ENCODE results near the gene HTR1B. TPM values are rescaled to one million over a fixed set of nuclear protein-coding genes. Genes with fewer than 3 reads are reported as not detected.

HTR1B gene
- total RNA-seq, 3 donors from 2014 or later, result 0.15 to 0.33 TPM; not detected in 1

DNA sequence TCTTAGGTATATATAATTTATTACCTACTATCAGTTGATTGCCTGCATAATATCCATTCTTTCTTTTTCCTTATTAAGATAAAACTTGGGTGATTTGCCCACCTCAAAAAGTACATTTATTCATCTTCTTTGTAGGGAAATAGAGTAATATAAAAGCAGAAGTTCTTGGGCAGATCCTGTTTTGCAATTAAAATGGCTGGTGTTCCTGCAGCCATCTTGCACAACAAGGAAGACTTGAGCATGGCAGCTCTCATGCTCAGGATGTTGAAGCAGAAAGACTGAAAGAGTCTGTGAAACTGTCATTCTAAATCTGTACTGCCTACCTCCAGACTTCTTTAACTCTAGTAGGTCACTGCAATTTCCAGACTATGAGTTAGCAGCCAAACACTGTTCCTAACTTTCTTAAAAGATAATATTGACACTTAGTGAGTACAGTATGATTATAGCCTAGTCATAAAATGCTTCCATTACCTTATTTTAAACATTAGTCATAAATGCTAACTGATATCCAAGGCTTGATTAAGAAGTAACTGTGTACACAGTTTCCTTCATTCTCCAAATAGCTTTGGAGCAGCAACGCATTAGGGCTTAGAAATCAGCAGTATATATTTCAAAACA, 24.6 kb upstream of the HTR1B start:
- no peaks in the 10 kb centered on the region for H3K27me3 ChIP-seq
- intact Hi-C loops (cut with DNase I; ENCODE audit: low total_unique reads), result no loop called here
- TF ChIP-seq CTCF (IDR thresholded peaks at IDR 0.05) (no peak), POLR2A (IDR thresholded peaks at IDR 0.05) (no peak), POLR2AphosphoS5 (IDR thresholded peaks at IDR 0.05) (no peak)
- no peak overlapping the region for H3K4me3 ChIP-seq
- H3K27ac ChIP-seq, result no peak overlapping the region
- H3K36me3 ChIP-seq, result no peaks in the 10 kb centered on the region
- H3K9me3 ChIP-seq, result no peaks in the 10 kb centered on the region
- no peaks in the 10 kb centered on the region for H3K4me1 ChIP-seq
- no peak for DNase-seq (ENCODE audit: low spot score in 2 of 2)

- DNase-seq (ENCODE audit: low spot score in 2 of 2), result no peak
- Histone ChIP-seq H3K27ac (no peak overlapping the region), H3K9me3 (no peaks in the 10 kb centered on the region), H3K27me3 (no peaks in the 10 kb centered on the region), H3K4me1 (no peaks in the 10 kb centered on the region), H3K4me3 (no peak overlapping the region), H3K36me3 (no peaks in the 10 kb centered on the region)
- TF ChIP-seq CTCF (IDR thresholded peaks at IDR 0.05) (no peak), POLR2A (IDR thresholded peaks at IDR 0.05) (no peak), POLR2AphosphoS5 (IDR thresholded peaks at IDR 0.05) (no peak)
- intact Hi-C loops (cut with DNase I; ENCODE audit: low total_unique reads), result no loop called here
Measured at GRCh38 chr6:77482981-77483380, 19.7 kb upstream of the HTR1B start.

DNA sequence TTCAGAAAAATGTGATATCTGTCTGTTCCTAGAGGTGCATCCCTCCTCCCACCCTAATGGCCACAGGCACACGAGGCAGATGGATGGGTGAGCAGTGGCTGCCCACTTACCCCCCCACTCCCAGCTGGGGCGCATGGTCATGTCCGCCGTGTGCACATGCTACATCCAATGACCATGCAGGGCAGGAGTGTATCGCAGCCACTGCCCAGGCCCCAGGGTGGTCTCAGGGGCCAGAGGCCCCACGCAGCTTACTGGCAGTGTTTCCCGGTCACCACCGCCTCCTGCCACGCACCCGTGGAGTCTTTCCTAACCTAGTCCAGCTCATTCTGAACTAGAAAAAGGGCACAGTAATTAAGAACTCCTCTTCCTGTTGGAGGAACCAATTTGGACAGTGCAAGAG, 11.7 kb upstream of the HTR1B start:
- no peak overlapping the region for H3K4me3 ChIP-seq
- no peaks in the 10 kb centered on the region for H3K9me3 ChIP-seq
- H3K4me1 ChIP-seq, result no peaks in the 10 kb centered on the region
- H3K27me3 ChIP-seq, result no peaks in the 10 kb centered on the region
- intact Hi-C loops (cut with DNase I; ENCODE audit: low total_unique reads), result no loop called here
- TF ChIP-seq POLR2AphosphoS5 (IDR thresholded peaks at IDR 0.05) (no peak), CTCF (IDR thresholded peaks at IDR 0.05) (no peak)
- H3K27ac ChIP-seq, result no peak overlapping the region
- no peaks in the 10 kb centered on the region for H3K36me3 ChIP-seq
- no peak for DNase-seq (ENCODE audit: low spot score in 2 of 2)

- Histone ChIP-seq H3K27ac (no peak overlapping the region), H3K4me3 (no peak overlapping the region), H3K36me3 (no peaks in the 10 kb centered on the region), H3K4me1 (no peaks in the 10 kb centered on the region), H3K9me3 (no peaks in the 10 kb centered on the region), H3K27me3 (no peaks in the 10 kb centered on the region)
- intact Hi-C loops (cut with DNase I; ENCODE audit: low total_unique reads), result no loop called here
- DNase-seq (ENCODE audit: low spot score in 2 of 2), result no peak
- no peak for TF ChIP-seq POLR2A (IDR thresholded peaks at IDR 0.05)
- no peak for TF ChIP-seq POLR2AphosphoS5 (IDR thresholded peaks at IDR 0.05)
Measured at GRCh38 chr6:77474286-77474956, 11.1 kb upstream of the HTR1B start.

GRCh38 chr6:77470983-77471382, 7.7 kb upstream of the HTR1B start:
- Histone ChIP-seq H3K36me3 (no peaks in the 10 kb centered on the region), H3K27ac (no peak overlapping the region), H3K4me1 (no peaks in the 10 kb centered on the region), H3K4me3 (no peak overlapping the region), H3K27me3 (no peaks in the 10 kb centered on the region), H3K9me3 (no peaks in the 10 kb centered on the region)
- TF ChIP-seq POLR2A (IDR thresholded peaks at IDR 0.05), result no peak
- TF ChIP-seq POLR2AphosphoS5 (IDR thresholded peaks at IDR 0.05), result no peak
- no peak for TF ChIP-seq CTCF (IDR thresholded peaks at IDR 0.05)
- intact Hi-C loops (cut with DNase I; ENCODE audit: low total_unique reads), result no loop called here
- DNase-seq (ENCODE audit: low spot score in 2 of 2), result no peak
